Body of pancreas (tissue), 4 donors: ENCODE data around the gene TMOD1.

Experiments
- POLR2A ChIP-seq, 3 donors: fragments of 450-650 bp; IDR thresholded peaks; one replicate each; pipeline ENCODE4 v1.6.1; 2016; ENCODE audit warnings: antibody characterized with exemption in 3 of 3, mild to moderate bottlenecking in 2 of 3
- TF ChIP-seq, protein P1 (sequence below), 7 experiments: fragments of 450-650 bp in 4 of 7; fragments of 200-600 bp in 3 of 7; sonication (generic) in 3 of 7; IDR thresholded peaks; one replicate each; pipeline ENCODE4 v1.5.1; 2016 to 2019; ENCODE audit warnings: antibody characterized with exemption in 7 of 7

DNA sequence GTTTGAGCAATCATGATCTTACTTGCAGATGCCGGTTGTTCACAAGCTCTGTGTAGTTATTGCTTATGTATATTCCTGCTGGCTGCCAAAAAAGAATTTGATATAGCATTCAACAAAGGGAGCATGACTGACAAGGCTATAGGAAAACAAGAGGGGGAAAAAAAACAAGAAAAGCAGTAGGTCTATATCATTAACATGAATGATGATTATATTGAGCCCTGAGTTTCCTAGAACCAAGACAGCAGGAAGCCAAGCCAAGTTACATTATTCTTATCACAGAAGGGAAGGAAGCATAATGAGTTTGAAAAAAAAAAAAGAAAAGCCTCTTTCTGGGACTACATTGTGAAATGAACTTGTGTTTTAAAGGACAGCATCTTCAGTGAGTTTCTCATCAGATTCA, 90.7 kb downstream of the TMOD1 start:
- TF ChIP-seq, protein P1, sequence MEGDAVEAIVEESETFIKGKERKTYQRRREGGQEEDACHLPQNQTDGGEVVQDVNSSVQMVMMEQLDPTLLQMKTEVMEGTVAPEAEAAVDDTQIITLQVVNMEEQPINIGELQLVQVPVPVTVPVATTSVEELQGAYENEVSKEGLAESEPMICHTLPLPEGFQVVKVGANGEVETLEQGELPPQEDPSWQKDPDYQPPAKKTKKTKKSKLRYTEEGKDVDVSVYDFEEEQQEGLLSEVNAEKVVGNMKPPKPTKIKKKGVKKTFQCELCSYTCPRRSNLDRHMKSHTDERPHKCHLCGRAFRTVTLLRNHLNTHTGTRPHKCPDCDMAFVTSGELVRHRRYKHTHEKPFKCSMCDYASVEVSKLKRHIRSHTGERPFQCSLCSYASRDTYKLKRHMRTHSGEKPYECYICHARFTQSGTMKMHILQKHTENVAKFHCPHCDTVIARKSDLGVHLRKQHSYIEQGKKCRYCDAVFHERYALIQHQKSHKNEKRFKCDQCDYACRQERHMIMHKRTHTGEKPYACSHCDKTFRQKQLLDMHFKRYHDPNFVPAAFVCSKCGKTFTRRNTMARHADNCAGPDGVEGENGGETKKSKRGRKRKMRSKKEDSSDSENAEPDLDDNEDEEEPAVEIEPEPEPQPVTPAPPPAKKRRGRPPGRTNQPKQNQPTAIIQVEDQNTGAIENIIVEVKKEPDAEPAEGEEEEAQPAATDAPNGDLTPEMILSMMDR (IDR thresholded peaks at IDR 0.05) = no peak
- TF ChIP-seq POLR2A (IDR thresholded peaks at IDR 0.05) = no peak
